ENCODE measurements around the gene GJA4.
"Not testable (repeated sequence)": the region's sequence is repeated elsewhere in the genome, so short reads cannot be mapped to it uniquely, and the experiment has no call there.

GJA4 gene

DNA sequence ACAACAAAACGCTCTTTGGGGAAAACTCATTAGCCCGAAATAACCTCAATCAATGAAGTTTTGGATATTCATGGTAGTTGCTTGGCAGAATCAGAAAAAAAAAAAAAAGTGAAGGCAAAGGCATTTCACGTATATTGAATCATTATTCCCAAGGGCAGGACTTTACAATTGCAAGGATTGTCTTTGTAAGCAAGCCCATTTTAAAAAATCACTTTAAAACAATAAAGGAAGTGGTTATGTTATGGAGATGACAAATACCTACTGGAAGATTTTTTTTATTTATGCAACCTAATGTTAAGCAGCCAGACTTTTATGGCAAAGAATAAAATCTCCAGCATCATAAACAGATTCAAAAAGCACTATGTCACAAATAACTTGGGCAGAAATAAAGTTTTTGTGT, 23.9 kb upstream of the GJA4 start:
- in situ Hi-C loops (cut with HindIII; ENCODE audit: low sequenced_read_pairs) = no loop called here

GRCh38 chr1:34770891-34771504, 21.8 kb upstream of the GJA4 start:
- in situ Hi-C loops (cut with HindIII; ENCODE audit: low sequenced_read_pairs) = no loop called here

GRCh38 chr1:34771573-34772371, 21.0 kb upstream of the GJA4 start:
- in situ Hi-C loops (cut with HindIII; ENCODE audit: low sequenced_read_pairs) = no loop called here

DNA sequence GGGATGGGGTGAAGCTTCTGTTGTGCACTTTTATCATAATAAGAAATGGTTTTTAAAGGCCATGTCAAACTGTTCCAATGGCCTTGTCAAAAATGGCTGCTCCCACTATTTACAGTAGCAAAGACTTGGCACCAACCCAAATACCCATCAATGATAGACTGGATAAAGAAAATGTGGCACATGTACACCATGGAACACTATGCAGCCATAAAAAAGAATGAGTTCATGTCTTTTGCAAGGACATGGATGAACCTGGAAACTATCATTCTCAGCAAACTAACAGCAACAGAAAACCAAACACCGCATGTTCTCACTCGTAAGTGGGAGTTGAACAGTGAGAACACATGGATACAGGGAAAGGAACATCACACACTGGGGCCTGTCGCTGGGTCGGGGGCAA, 19.7 kb upstream of the GJA4 start:
- in situ Hi-C loops (cut with HindIII; ENCODE audit: low sequenced_read_pairs) = not testable (repeated sequence)

DNA sequence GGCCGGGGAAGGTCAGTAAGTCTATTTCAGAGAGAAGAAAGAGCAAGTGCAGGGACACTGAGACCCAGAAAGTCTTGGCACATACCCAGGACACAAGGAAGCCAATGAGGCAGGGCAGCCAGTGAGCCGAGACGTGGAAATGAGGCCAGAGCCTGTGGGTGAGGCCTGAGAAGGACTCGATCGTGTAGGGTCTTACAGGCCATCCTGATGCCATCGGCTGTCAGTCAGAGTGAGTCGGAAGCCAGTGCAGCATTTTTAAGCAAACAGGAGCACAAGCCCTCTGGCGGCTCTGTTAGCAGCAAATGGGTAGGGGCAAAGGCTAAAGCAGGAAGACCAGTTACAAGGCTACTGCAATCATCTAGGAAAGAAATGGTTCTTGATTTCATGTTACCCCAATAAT, 17.8 kb upstream of the GJA4 start:
- in situ Hi-C loops (cut with HindIII; ENCODE audit: low sequenced_read_pairs) = no loop called here

GRCh38 chr1:34776911-34777310, 15.9 kb upstream of the GJA4 start:
- in situ Hi-C loops (cut with HindIII; ENCODE audit: low sequenced_read_pairs) = no loop called here

DNA sequence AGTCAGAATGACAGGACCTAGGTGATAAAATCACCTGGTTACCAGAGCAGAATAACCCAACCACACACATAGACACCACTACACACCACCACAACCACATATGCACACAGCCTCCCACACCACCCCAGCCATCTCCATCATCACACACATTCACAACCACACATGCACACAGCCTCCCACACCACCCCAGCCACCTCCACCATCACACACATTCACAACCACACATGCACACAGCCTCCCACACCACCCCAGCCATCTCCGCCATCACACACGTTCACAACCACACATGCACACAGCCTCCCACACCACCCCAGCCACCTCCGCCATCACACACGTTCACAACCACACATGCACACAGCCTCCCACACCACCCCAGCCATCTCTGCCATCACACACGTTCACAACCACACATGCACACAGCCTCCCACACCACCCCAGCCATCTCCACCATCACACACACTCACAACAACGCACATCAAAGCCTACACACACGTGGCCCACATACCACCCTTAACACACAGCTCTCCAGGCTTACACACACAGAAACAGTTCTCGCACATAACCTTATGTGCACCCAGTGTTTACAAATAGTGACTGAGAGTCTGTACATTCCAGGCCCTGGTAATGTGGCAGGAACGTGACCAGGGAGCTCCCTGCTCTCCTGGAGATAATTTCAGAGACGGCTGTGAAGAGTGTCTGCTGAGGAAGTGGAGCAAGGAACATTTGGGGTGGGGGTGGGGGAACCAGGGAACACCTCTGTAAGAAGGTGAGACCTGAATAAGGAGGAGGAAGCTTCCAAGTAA, 15.1 kb upstream of the GJA4 start:
- in situ Hi-C loops (cut with HindIII; ENCODE audit: low sequenced_read_pairs) = no loop called here

- in situ Hi-C loops (cut with HindIII; ENCODE audit: low sequenced_read_pairs) = no loop called here
Measured at GRCh38 chr1:34778381-34778780, 14.4 kb upstream of the GJA4 start.

DNA sequence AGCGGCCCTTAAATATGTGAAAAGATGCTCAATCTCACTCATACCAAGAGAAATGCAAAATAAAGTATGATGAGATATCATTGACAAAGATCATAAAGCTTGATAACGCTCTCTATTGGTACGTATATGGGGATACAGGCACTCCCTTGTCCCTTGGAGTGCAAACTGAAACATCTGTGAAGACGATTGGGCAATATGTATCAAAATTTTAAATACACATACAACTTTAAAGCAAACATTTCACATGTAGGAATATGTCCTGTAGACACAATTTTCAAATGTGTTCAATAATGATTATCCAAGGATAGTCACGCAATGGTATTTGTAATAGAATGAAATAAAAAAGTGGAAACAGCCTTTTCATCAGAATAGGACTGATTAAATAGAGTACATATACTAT, 13.8 kb upstream of the GJA4 start:
- in situ Hi-C loops (cut with HindIII; ENCODE audit: low sequenced_read_pairs) = no loop called here

DNA sequence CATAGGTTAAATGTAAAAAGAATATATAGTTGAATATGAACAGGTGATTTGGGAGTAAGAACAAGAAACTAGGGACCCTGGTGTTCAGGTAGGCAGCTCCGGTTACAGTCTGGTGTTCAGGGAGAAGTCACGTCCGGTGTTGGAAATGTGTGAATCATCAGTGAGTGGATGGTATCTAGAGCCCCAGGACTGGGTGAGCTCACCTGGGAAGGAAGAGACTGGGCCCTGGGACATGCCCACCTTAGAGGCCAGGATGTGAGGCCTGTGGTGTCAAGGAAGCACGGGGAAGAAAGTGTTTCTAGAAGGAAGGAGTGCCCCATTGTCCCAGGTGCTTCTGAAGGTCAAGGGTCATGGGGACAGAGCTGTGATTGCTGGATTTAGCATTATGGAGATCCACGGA, 13.3 kb upstream of the GJA4 start:
- in situ Hi-C loops (cut with HindIII; ENCODE audit: low sequenced_read_pairs) = no loop called here

- in situ Hi-C loops (cut with HindIII; ENCODE audit: low sequenced_read_pairs) = no loop called here
Measured at GRCh38 chr1:34779962-34780361, 12.8 kb upstream of the GJA4 start.

GRCh38 chr1:34780528-34780927, 12.3 kb upstream of the GJA4 start:
- in situ Hi-C loops (cut with HindIII; ENCODE audit: low sequenced_read_pairs) = no loop called here

GRCh38 chr1:34781071-34781843, 11.5 kb upstream of the GJA4 start, which contains the start of gene GJB3:
TSS of gene GJB3 (plus strand) at chr1:34781214. CDS start at chr1:34784763, 3,549 bp downstream.
- in situ Hi-C loops (cut with HindIII; ENCODE audit: low sequenced_read_pairs) = no loop called here

DNA sequence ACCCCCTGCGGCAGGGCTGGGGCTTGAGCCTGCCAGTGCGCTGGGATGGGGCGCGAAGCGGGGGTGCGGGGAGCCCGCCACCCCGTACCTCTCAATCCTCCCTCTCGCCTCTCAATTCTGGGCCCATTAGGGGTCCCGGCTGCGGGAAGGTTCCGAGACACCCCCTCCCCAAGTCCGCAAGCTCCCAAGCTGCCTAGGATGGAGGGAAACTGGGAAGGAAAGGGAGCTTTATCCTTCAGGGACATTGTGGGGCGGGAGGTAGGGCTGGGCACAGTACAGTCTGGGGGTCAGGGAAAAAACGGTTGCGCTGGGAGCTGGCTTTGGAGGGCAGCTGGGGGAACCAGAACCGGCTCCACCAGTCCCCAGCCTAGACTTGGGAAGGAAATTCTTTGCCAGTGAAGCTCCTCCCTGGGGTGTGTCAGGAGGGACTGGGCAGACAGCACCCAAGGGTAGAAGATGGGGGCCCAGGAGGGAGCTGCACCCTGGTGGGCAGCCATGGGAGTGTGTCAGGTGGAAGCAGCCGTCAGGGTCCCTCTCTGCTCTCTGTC, 10.9 kb upstream of the GJA4 start:
- in situ Hi-C loops (cut with HindIII; ENCODE audit: low sequenced_read_pairs) = no loop called here

DNA sequence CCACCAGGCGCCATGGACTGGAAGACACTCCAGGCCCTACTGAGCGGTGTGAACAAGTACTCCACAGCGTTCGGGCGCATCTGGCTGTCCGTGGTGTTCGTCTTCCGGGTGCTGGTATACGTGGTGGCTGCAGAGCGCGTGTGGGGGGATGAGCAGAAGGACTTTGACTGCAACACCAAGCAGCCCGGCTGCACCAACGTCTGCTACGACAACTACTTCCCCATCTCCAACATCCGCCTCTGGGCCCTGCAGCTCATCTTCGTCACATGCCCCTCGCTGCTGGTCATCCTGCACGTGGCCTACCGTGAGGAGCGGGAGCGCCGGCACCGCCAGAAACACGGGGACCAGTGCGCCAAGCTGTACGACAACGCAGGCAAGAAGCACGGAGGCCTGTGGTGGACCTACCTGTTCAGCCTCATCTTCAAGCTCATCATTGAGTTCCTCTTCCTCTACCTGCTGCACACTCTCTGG, 8.0 kb upstream of the GJA4 start:
- in situ Hi-C loops (cut with HindIII; ENCODE audit: low sequenced_read_pairs) = no loop called here

- in situ Hi-C loops (cut with HindIII; ENCODE audit: low sequenced_read_pairs) = no loop called here
Measured at GRCh38 chr1:34785231-34785874, 7.4 kb upstream of the GJA4 start.

GRCh38 chr1:34785875-34786470, 6.8 kb upstream of the GJA4 start:
- in situ Hi-C loops (cut with HindIII; ENCODE audit: low sequenced_read_pairs) = no loop called here

- in situ Hi-C loops (cut with HindIII; ENCODE audit: low sequenced_read_pairs) = no loop called here
Measured at GRCh38 chr1:34786521-34787325, 6.1 kb upstream of the GJA4 start.
